Fibroblast of skin of left quadriceps (primary cell): Measurements from ENCODE around the gene MOB4.
"Not testable (repeated sequence)": the region's sequence is repeated elsewhere in the genome, so short reads cannot be mapped to it uniquely, and the experiment has no call there.

Experiments used
- DNase-seq, 2 experiments: peaks; one replicate each; pipeline ENCODE4 v3.0.0-alpha.2; 2013; ENCODE audit warnings: low read depth in 2 of 2

MOB4 gene

DNA sequence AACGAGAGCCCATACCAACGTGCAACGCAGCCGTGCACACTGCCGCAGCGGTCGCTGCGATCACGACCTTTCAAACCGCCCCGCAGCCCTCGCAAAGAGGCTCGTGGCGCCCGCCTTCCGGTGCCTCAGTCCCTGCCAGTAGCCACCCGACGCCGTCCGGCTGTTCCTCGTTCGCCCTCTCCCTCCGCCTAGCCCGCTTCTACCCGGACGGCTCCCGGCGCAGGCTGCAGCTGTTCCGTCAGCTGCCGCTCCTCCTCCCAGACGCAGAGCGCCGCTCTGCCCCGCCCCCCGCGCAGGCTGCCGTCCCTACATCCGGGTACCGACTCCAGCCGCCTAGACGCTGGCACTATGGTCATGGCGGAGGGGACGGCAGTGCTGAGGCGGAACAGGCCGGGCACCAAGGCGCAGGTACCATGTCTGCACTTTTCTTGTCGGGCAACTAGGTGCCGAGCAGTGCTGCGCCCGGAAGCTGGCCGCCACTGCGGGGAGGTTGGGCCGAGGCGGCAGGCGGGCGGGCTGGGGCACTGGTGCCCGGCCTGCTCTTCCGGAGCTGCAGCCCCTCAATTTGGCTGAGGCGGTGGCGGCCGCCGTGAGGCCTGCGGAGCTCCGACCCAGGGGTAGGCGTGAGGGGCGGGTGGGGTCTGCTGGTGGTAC lies at the start of gene MOB4:
MOB4 (plus strand) TSS at position 328 of the 654 bp plus-strand sequence; CDS start at position 349, 21 bp downstream.
- DNase-seq = peak; percentile 85 to 89

DNA sequence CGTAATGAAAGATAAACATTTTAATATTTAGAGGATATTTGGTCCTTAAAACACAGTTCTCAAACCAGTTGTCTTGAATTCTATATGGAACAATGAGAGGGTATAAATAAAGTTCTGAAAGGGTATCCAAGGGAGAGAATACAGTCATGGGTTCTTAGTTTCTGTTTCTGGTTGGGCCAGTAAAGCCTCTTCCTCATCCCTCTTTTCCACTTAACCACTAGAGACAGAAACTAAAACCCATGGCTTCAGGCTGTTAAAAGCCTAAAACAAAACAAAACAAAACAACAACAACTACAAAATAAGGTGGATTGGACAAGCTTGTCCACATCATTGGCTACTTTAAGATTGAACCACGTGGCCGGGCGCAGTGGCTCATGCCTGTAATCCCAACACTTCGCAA lies 43.7 kb upstream of the MOB4 start:
- DNase-seq = no peak

DNA sequence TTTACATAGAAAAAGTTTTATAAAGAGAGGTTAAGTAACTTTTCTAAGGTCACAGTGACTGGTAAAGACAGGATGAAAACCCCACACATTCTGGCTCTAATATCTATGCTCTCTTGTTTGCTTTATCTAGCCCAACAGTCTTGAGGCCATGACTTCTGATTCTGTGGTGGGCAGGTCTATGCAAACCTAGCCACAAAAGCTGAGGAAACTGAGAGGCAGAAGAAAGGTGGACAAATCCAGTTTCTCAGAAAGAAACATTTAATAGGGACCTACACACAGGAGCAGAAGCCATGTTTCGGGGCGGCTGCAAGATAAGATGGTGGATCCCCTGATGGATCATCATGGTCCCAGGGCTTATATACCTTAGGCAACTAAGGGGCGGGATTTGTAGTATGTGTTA lies 38.1 kb upstream of the MOB4 start:
- DNase-seq = no peak

- DNase-seq = no peak
Observed at GRCh38 chr2:197480165-197481036, 35.5 kb upstream of the MOB4 start.

- DNase-seq = not testable (repeated sequence)
Observed at GRCh38 chr2:197484248-197484647, 31.6 kb upstream of the MOB4 start.

GRCh38 chr2:197486175-197486574 lies 29.7 kb upstream of the MOB4 start:
- DNase-seq = no peak

- no peak for DNase-seq
Observed at GRCh38 chr2:197487385-197487784, 28.5 kb upstream of the MOB4 start.

- DNase-seq = no peak
Observed at GRCh38 chr2:197495433-197496134, 20.3 kb upstream of the MOB4 start.

DNA sequence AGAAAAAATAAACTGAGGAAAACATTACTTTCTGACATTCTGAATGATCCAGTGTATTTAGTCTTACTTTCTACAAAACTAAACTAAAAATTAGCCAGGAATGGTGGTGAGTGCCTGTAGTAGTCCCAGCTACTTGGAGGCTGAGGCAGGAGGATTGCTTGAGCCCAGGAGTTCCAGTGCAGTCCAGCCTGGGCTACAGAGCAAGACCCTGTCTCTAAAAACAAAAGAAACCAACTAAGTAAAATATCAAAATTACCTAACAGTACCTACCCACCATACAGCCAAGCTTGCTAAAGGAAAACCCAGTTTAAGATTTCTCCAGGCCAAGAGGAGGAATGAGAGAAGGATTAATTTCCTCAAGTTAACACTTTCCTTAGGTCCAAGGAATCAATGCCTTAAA lies 19.2 kb upstream of the MOB4 start:
- no peak for DNase-seq

DNA sequence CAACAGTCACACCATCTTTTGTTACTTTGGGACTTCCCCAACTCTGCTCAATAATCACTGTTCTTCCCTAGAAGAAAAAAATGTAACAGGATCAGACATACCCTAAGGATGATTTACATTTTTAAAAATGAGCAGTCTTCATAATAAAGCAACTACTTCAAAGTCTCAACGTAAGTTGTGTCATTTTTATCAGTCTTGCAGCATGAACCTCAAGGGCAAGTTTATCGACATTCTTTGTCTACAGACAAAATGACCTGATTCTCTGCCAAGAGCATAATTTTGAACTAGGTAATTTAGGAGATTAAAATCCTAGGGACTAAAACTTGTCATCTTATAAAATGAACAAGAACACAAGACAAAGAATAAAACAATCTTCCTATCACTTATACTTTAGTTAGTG lies 18.5 kb upstream of the MOB4 start:
- no peak for DNase-seq

DNA sequence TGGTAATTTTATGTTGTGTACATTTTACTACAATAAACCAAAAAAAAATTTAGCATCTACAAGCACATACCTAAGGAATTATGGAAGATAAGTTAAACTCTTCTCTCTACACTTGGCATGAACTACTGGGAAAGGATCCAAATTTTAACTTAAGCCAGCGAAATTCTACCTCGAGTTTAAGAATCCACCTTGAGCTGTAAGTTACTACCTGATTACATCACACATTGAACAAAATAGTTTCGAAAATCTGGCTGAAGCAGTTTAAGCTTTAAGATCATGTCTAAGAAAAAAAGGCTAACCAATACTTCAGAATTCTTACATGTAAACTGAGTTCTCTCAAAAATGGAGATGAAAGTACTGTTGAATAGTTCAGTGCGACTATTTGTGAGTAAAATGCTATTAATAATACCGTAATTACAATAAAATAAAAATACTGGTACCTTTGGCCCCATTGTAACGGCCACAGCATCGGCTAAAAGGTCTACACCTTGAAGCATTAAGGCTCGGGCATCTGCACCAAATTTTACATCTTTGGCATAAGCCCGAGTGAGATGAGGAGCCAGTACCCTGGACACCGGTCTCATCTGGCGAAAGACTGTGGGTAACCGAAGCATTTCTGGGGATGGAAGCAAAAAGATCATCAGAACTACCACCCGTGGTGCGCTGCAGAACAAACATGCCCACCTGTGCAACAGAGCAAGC lies 17.5 kb upstream of the MOB4 start:
- DNase-seq = no peak

GRCh38 chr2:197498937-197499593 lies 16.8 kb upstream of the MOB4 start:
- DNase-seq = no peak

DNA sequence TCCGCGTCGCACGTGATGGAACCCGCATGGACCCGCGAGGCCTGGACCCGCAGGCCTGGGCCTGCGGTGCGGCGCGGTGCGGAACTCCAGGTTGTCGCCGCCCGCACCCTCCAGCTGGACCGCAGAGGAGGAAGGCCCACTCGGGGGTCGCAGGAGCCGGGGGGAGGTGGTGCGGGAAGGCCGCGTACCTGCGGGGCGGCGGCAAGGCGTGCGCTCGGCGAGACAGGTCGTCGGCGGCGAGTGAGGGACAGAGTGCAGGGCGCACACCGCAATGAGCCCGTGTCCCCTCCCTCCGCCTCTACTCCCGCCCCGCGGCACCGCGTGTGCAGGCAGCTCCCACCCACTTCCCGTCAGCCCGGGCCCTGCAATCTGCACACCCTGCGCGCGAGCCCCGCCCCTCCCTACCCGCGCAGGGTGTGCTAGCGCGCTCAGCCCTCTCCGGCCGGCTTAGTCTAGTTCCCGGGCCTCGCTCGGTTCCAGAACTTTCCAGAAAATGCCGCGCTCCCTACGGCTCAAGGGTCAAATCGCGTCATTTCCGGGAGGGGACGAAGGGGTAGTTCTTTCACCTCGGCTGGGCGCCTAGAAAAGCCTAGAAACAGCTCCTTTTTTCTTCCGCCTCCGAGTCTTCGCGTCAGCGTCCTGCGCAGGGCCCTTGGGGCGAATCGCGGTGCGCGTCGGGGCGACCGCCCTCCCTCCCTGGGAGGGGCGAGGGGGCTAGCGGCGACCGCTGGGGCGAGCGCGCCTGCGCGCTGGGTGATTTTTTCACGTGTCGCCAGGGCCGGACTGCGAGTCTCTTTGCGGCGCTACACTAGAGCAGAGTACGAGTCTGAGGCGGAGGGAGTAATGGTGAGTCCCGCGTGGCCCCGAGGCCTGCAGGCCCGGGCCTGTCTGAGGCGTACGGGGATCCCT lies 16.0 kb upstream of the MOB4 start, which contains the start of the genes HSPD1 and HSPE1:
HSPD1 (minus strand) TSS at position 247 of the 909 bp plus-strand sequence. CDS start 992 bp downstream, outside the sequence.
HSPE1 (plus strand) TSS at position 786 of the 909 bp plus-strand sequence; CDS start at position 844, 58 bp downstream.
- peak; percentile 99 to 100 for DNase-seq

GRCh38 chr2:197500503-197501131 lies 15.2 kb upstream of the MOB4 start:
- no peak for DNase-seq

- no peak for DNase-seq
Observed at GRCh38 chr2:197502201-197502600, 13.7 kb upstream of the MOB4 start.

DNA sequence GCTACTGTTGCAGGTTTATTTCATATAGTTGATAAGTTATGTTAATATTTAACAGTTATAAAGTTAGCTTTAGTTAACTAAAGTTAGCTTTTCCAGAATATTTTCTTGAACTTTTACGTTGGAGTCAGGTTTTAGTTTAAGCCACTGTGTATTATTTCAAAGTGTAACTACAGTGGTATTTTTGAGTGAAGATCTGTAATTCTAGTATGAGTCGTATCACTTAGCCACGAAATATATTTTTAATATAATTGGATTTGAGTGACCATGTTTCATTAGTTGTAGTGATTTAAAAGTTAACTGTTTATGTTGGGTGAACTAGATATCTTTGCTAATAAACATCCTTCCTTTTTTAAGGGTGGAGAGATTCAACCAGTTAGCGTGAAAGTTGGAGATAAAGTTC lies 13.2 kb upstream of the MOB4 start:
- no peak for DNase-seq

DNA sequence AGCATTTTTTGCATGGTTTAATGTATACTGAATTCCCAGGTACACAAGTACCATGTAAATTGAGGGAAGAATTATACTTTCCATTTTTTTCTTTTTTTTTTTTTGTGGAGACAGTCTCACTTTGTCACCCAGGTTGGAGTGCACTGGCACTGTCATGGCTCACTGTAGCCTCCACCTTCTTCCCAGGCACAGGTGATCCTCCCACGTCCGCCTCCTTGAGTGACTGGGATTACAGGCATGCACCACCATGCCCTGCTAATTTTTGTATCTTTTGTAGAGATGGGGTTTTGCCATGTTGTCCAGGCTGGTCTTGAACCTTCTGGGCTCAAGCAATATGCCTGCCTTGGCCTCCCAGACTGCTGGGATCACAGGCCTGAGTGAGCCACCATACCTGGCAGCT lies 11.9 kb upstream of the MOB4 start:
- no peak for DNase-seq

GRCh38 chr2:197504512-197504911 lies 11.4 kb upstream of the MOB4 start:
- DNase-seq = no peak

DNA sequence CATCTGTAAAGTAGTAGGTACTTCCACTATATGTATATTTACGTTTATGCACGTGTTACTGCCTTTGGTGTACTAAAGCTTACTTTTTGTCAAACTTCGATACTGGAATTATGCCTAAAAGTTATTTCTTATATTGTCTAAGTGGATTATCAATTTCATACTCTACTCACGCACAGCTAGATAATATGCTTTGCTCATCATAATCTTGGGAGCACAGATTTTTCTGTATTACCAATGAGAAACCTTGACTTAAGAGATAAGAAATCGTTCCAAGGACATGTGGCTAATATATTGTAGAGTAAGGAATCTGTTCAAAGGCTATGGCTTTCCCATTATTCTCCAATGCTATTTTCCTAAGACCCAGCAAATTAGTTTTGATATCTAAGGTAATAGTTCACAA lies 9.2 kb upstream of the MOB4 start:
- no peak for DNase-seq

GRCh38 chr2:197513915-197514314 lies 2.0 kb upstream of the MOB4 start:
- DNase-seq = no peak
